SU-DHL-6 (cell line): Measurements from ENCODE around the gene ZNF669.
A peak's percentile ranks its signal among the peaks of the same experiment; 100 is the strongest.
"Not testable (repeated sequence)": the region's sequence is repeated elsewhere in the genome, so short reads cannot be mapped to it uniquely, and the experiment has no call there.

Experiments
- H2AFZ ChIP-seq: fragments of 200-600 bp; sonication (generic); 2 replicates; pipeline ENCODE4 v1.6.1; 2014; ENCODE audit warnings: low read depth, mild to moderate bottlenecking, moderate library complexity, mixed read lengths, antibody characterized with exemption, low read length; ENCODE audit not compliant: severe bottlenecking
- H3F3A ChIP-seq: fragments of 200-600 bp; shearing (Covaris generic); 2 replicates; pipeline ENCODE4 v1.6.0; 2016; ENCODE audit warnings: antibody characterized with exemption, mild to moderate bottlenecking; ENCODE audit not compliant: insufficient read depth
- H3K27ac ChIP-seq: fragments of 200-600 bp; sonication (generic); 2 replicates; pipeline ENCODE4 v1.5.1; 2016; ENCODE audit warnings: low read depth, mild to moderate bottlenecking, low read length, moderate library complexity, mixed read lengths
- H3K27me3 ChIP-seq: fragments of 200-600 bp; sonication (generic), shearing (Covaris generic); 2 replicates; pipeline ENCODE4 v1.6.0; 2014; ENCODE audit warnings: mild to moderate bottlenecking, low read length
- H3K36me3 ChIP-seq: fragments of 200-600 bp; sonication (generic); 2 replicates; pipeline ENCODE4 v1.6.1; 2014; ENCODE audit warnings: mild to moderate bottlenecking, low read length, mixed read lengths
- H3K4me2 ChIP-seq: fragments of 300-600, 200-600 bp; shearing (Covaris generic), sonication (generic); 2 replicates; pipeline ENCODE4 v1.6.0; 2014; ENCODE audit warnings: low read length, low read depth, mild to moderate bottlenecking; ENCODE audit not compliant: poor library complexity, severe bottlenecking
- H3K4me3 ChIP-seq: fragments of 200-600 bp; sonication (generic); 2 replicates; pipeline ENCODE4 v1.5.1; 2014; ENCODE audit warnings: antibody characterized with exemption, low read length, mild to moderate bottlenecking, mixed read lengths; ENCODE audit not compliant: insufficient read depth, poor library complexity, severe bottlenecking
- H3K79me2 ChIP-seq: fragments of 200-600 bp; sonication (generic); 2 replicates; pipeline ENCODE4 v1.6.1; 2014; ENCODE audit warnings: mild to moderate bottlenecking, low read length, moderate library complexity; ENCODE audit not compliant: insufficient read depth
- H3K9ac ChIP-seq: fragments of 200-600 bp; sonication (generic); 2 replicates; pipeline ENCODE4 v1.7.0; 2014; ENCODE audit warnings: mild to moderate bottlenecking, low read length
- H3K9me2 ChIP-seq: fragments of 200-600 bp; sonication (generic); replicated peaks from 2 replicates; pipeline ENCODE4 v1.6.1; 2014; ENCODE audit warnings: low read length; ENCODE audit not compliant: insufficient read depth
- H3K9me3 ChIP-seq: fragments of 200-600 bp; sonication (generic); 2 replicates; pipeline ENCODE4 v1.6.1; 2014; ENCODE audit warnings: low read length, mixed read lengths; ENCODE audit not compliant: insufficient read depth
- H4K20me1 ChIP-seq: fragments of 200-600 bp; sonication (generic); 2 replicates; pipeline ENCODE4 v1.6.1; 2014; ENCODE audit warnings: low read depth, mild to moderate bottlenecking, antibody characterized with exemption, low read length, moderate library complexity, mixed read lengths
- CTCF ChIP-seq: fragments of 200-600 bp; sonication (generic); IDR thresholded peaks from one replicate; pipeline ENCODE4 v1.5.1; 2017; ENCODE audit warnings: antibody characterized with exemption, mild to moderate bottlenecking, low read length, moderate library complexity; ENCODE audit not compliant: insufficient read depth, poor library complexity, severe bottlenecking
- EZH2phosphoT487 ChIP-seq: fragments of 200-600 bp; sonication (generic), shearing (Covaris generic); conservative IDR thresholded peaks from 2 replicates; pipeline ENCODE4 v1.6.1; 2018; ENCODE audit warnings: mild to moderate bottlenecking, antibody characterized with exemption, low read length, moderate library complexity, mixed read lengths

Gene ZNF669

GRCh38 chr1:247121382-247121781, 17.2 kb upstream of the ZNF669 start:
- no peaks in the 10 kb centered on the region for H3K79me2 ChIP-seq
- no peak overlapping the region for H3K4me3 ChIP-seq
- no peaks in the 10 kb centered on the region for H3K36me3 ChIP-seq
- H3K27ac ChIP-seq: no peak overlapping the region
- H3K9ac ChIP-seq: no peak overlapping the region
- no peaks in the 10 kb centered on the region for H3K9me2 ChIP-seq
- H3K4me2 ChIP-seq: no peak overlapping the region
- no peaks in the 10 kb centered on the region for H3K27me3 ChIP-seq
- no peaks in the 10 kb centered on the region for H3F3A ChIP-seq
- H3K9me3 ChIP-seq: no peaks in the 10 kb centered on the region
- H4K20me1 ChIP-seq: no peaks in the 10 kb centered on the region
- TF ChIP-seq CTCF (no peak), EZH2phosphoT487 (no peak)
- no peak overlapping the region for H2AFZ ChIP-seq

- not testable (repeated sequence) for H3K9ac ChIP-seq, H3K27me3 ChIP-seq, H3K9me2 ChIP-seq, H3K9me3 ChIP-seq, H3K79me2 ChIP-seq, H3K4me2 ChIP-seq, H3K4me3 ChIP-seq, H2AFZ ChIP-seq, H4K20me1 ChIP-seq, H3K36me3 ChIP-seq, H3F3A ChIP-seq, H3K27ac ChIP-seq
Measured at GRCh38 chr1:247120408-247120668, 16.2 kb upstream of the ZNF669 start.

- no peaks in the 10 kb centered on the region for H3F3A ChIP-seq
- no peak overlapping the region for H3K4me3 ChIP-seq
- no peak overlapping the region for H2AFZ ChIP-seq
- H3K27ac ChIP-seq: no peak overlapping the region
- H3K9me3 ChIP-seq: no peaks in the 10 kb centered on the region
- H3K36me3 ChIP-seq: no peaks in the 10 kb centered on the region
- no peaks in the 10 kb centered on the region for H3K27me3 ChIP-seq
- no peaks in the 10 kb centered on the region for H4K20me1 ChIP-seq
- no peaks in the 10 kb centered on the region for H3K79me2 ChIP-seq
- no peak overlapping the region for H3K4me2 ChIP-seq
- TF ChIP-seq EZH2phosphoT487 (no peak), CTCF (no peak)
- H3K9ac ChIP-seq: no peak overlapping the region
- H3K9me2 ChIP-seq: no peaks in the 10 kb centered on the region
Measured at GRCh38 chr1:247119600-247120407, 15.6 kb upstream of the ZNF669 start.

- no peaks in the 10 kb centered on the region for H3K36me3 ChIP-seq
- no peaks in the 10 kb centered on the region for H3K79me2 ChIP-seq
- H3K4me2 ChIP-seq: no peak overlapping the region
- no peaks in the 10 kb centered on the region for H3F3A ChIP-seq
- no peak overlapping the region for H3K27ac ChIP-seq
- H3K9me2 ChIP-seq: no peaks in the 10 kb centered on the region
- H4K20me1 ChIP-seq: no peaks in the 10 kb centered on the region
- no peaks in the 10 kb centered on the region for H3K27me3 ChIP-seq
- H2AFZ ChIP-seq: no peak overlapping the region
- no peak for TF ChIP-seq EZH2phosphoT487
- peak; percentile 14 for TF ChIP-seq CTCF
- no peak overlapping the region for H3K4me3 ChIP-seq
- no peak overlapping the region for H3K9ac ChIP-seq
- no peaks in the 10 kb centered on the region for H3K9me3 ChIP-seq
Measured at GRCh38 chr1:247118946-247119446, 14.8 kb upstream of the ZNF669 start.
